ENCODE results near the gene TAF12.
A peak's percentile ranks its signal among the peaks of the same experiment; 100 is the strongest.
"Not testable (repeated sequence)": the region's sequence is repeated elsewhere in the genome, so short reads cannot be mapped to it uniquely, and the experiment has no call there.

The TAF12 gene

DNA sequence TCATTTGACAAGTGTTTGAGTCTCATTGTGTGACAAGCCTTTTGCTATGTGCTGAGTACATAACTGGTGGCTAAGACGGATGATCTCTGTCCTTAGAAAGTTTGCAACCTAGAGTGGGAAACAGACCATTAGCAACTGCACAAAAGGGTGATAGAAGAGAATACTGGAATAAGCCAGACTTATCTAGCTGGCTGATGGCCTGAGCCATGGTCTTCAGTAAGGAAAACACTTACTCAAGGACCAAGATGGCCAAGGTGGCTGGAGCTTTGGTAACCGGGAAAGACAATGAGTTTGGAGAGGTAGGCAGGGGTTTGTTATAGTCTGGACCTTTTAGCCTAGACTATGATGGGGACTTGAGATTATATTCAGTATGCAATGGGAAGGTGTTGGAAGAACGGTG is 1.6 kb upstream of the TAF12 start:
- DNase-seq (ENCODE audit: low spot score), result no peak

DNA sequence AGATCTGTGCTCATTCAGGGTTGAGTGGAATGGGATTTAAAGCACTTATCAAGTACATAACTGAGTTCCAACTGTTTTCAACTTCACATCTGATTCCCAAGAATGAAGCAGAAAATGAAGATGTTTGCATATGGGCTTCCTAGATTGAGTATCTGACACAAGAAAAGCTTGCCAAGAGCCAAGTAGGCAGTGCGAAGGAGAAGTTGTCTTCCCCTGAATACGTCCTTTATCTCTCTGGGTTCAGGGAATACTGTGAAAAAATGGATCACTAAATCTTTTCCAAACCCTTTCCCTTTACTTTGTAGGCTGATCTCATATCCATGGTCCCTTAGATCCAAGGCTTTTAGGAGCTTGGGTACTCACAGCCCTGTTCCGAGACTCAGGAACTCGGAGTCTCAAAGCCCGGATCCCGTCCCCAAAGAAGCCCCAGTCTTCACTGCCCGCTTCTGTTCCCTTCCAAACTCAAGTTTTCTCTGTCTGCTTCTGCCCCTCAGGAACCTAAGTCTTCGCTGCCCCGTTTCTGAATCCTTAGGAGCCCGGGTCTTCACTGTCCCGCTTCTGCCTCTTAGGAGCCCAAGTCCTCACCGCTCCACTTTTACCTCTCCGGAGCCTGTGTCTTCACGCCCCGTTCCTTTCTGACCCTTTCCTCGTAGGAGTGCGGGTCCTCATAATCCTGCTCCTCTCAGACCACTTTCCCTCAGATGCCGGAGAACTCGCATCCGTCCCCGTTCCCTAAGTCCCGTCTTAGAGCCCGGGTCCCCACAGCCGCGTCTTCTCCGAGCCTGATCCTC is 616 bp downstream of the TAF12 start:
- DNase-seq (ENCODE audit: low spot score), result no peak

GRCh38 chr1:28640766-28641165 is 2.1 kb downstream of the TAF12 start:
- no peak for DNase-seq (ENCODE audit: low spot score)

GRCh38 chr1:28632560-28632959 is 10.3 kb downstream of the TAF12 start:
- DNase-seq (ENCODE audit: low spot score), result no peak

DNA sequence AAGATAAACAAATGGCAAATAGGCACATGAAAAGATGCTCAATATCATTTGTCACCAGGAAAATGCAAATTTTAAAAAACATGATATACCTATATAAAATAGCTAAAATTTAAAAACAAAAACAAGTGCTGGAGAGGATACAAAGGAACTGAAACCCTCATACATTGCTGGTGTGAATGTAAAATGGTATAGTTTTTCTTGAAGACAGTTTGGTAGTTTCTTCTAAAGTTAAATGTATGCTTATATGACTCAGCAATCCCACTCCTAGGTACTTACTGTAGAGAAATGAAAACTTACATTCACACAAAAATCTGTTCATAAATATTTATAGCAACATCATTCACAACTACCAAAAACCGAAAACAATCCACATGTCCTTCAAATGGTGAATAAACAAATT is 11.2 kb downstream of the TAF12 start:
- DNase-seq (ENCODE audit: low spot score), result no peak

DNA sequence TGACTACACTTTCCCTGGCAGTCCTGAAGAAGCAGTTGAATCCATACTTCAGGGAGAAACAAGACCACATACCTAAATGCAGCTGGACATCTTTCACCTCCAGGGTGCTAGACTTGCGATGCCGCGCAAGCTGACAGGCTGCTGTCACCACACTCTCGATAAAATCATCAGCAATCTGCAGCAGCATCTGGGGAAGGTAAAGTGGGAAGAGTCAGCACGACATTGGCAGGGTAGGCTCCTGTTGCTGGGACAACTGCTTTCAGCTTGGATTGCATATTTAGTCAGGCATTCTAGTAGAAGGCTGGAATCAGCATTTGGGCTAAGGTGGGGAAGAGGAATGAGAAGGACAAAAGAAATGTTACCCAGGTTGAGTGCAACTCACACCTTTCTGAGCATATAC is 29.7 kb downstream of the TAF12 start:
- no peak for DNase-seq (ENCODE audit: low spot score)

DNA sequence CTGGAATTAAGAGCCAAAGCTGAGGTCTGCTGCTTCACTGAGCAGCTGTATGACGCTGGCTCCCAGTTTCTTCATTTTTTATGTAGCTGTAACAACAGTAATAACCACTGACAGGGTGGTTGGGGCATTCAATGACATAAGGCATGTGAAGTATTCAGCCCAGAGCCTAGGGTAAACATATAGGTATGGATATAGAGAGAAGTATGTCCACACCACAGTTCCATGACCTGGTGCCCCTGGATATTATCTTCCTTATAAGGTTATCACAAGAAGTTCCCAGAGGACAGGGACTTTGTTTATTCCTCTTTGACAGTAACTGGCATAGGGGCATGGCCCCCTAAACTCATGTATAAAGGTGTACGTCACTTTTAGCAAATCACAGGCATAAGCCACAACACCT is 36.1 kb downstream of the TAF12 start:
- DNase-seq (ENCODE audit: low spot score), result no peak

- no peak for DNase-seq (ENCODE audit: low spot score)
These were observed 37.9 kb downstream of the TAF12 start for GRCh38 chr1:28604962-28605361.

DNA sequence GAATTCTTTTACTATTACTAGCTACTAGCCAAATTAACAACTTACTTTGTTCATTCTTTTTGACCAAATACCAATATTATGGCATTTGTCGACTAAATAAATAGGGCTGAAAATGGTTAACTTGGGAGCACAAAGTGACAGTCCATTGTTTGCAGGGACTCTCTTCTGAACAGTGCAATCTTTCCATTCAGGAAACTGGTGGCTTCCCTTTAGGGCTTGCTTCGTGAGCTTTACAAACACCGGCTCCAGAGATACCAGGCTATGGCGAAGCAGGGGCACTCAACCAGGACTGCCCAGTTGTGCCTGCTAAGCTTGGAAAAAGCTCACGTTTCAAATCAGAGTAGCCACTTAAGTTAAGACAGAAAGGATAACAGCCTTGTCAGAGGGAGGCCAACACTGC is 38.5 kb downstream of the TAF12 start:
- DNase-seq (ENCODE audit: low spot score), result no peak

- peak; percentile 63 for DNase-seq (ENCODE audit: low spot score)
These were observed 40.1 kb downstream of the TAF12 start for GRCh38 chr1:28602536-28603439.

DNA sequence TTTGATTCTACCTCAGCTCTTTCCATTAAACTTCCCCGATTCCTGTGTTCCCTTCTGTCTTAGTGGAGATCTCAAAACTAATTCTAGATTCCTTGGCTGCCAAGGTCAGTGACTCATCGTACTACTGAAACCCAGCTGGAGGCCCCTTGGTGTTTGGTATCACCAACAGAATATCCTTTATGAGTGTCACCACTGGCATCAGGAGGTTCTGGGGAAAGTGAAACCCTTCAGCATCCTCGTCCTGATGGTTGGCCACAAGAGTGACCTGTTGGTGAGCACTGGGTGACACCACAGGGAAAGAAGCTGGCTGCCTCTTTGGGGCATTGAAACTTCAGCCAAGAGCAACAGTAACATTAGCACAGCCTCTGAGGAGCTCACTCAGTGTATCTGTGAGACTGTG is 41.2 kb downstream of the TAF12 start:
- no peak for DNase-seq (ENCODE audit: low spot score)

DNA sequence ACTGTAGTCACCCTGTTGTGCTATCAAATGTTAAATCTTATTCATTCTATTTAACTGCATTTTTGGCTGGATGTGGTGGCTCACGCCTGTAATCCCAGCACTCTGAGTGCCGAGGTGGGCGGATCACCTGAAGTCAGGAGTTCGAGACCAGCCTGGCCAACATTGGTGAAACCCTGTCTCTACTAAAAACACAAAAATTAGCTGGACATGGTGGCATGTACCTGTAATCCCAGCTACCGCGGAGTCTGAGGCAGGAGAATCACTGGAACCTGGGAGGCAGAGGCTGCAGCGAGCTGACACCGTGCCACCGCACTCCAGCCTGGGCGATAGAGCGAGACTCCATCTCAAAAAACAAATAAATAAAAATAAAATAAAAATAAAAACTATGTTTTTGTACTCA is 46.6 kb downstream of the TAF12 start:
- not testable (repeated sequence) for DNase-seq (ENCODE audit: low spot score)

- no peak for DNase-seq (ENCODE audit: low spot score)
These were observed 47.3 kb downstream of the TAF12 start for GRCh38 chr1:28595412-28596191.

GRCh38 chr1:28594686-28595411 is 48.0 kb downstream of the TAF12 start:
- DNase-seq (ENCODE audit: low spot score), result not testable (repeated sequence)

DNA sequence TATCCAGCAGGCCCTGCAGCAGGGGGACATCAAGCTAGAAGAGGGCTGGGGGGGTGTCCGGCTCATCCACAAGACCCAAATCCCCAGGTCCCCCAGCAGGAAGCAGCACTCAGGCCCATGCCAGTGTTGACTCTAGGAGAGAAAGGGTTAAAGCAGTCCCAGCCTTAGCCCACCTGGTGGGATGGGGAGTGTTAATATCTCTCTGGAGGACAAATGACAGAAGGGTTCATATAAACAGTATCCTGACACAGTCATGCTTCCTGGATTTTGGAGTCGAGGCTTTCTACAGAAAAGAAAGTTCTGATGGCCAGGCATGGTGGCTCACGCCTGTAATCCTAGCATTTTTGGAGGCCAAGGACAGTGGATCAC is 48.9 kb downstream of the TAF12 start:
- not testable (repeated sequence) for DNase-seq (ENCODE audit: low spot score)

DNA sequence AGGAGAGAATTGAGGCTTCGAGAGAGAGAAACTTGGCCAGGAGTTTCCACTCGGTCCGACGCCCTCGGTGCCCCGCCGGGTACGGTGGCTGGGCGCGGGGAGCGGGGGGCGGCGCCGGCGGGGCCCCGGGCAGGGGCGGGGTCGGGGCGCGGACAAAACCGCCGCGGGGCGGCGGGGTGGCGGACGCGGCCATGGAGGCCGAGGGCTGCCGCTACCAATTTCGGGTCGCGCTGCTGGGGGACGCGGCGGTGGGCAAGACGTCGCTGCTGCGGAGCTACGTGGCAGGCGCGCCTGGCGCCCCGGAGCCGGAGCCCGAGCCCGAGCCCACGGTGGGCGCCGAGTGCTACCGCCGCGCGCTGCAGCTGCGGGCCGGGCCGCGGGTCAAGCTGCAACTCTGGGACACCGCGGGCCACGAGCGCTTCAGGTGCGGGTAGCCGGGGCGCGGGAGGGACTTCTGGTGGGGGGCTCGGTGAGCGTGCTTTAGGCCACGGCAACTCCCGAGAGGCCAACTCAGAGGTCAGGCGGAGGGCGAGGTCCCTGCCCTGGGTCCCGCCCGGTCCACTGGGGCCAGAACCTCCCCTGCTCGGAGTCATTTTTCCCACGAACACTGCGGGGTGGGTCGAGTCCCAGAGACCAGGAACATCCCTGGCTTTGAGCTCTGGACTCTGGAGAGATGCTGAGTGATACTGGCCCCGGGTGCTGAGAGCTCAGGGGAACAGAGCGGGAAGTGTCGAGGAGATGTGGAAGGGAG is 50.4 kb downstream of the TAF12 start:
- DNase-seq (ENCODE audit: low spot score), result peak; percentile 38

DNA sequence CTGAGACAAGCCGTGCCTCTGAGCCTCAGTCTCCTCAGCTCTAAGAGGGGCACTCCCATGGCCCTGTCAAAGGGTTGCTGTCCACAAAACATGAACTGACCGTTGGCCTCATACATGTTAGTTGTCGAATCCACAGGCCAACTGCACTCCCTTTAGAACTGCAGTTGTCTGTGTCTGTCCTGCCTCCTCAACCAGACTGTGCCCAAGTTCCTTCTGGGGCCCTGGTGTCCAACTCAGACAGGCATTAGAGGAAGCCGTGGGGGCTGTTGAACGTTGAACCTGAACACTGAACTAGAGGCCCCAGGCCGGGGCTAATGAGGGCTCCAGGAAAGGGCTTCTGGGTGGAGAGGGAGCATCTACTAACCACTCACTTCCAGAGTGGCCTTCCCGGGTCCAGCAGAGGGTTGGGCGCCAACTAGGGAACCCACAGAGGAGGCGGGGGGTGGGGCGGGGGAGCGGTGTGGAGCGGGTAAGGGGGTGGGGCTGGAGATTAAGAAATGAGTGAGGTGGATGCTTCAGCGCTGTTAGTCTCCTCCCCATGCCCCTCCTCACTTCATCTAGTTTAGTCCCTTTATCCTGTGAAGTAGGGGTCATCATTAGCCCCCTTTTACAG is 51.1 kb downstream of the TAF12 start, which contains the start of gene RAB42:
TSS of gene RAB42 (plus strand) at position 558 of the 613 bp plus-strand sequence. CDS start 247 bp downstream, outside the sequence.
- peak; percentile 58 for DNase-seq (ENCODE audit: low spot score)

DNA sequence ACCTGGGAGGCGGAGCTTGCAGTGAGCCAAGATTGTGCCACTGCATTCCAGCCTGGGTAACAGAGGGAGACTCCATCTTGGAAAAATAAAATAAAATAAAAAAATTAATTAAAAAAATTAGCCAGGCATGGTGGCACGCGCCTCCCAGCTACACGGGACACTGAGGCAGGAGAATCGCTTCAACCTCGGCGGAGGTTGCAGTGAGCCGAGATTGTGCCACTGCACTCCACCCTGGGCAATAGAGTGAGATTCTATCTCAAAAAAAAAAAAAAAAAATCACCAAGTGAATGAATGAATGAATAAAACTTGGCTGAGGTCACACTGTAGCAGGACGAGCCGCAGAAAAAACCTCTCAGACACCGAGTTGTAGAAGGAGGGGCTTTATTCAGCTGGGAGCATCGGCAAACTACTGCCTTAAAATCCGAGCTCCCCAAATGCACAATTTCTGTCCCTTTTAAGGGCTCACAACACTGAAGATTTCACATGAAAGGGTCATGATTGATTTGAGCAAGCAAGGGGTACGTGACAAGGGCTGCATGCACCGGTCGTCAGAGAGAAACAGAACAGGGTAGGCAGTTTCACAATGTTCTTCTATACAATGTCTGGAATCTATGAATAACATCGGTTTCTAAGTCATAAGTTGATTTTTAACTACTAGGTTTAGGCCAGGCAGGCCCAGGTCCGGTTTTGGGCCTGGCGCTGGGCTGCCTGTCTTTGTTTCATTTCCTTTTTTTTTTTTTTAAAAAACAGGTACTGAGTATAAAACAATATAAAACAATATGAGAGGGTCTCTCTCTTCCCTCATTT is 56.1 kb downstream of the TAF12 start:
- DNase-seq (ENCODE audit: low spot score), result not testable (repeated sequence)

DNA sequence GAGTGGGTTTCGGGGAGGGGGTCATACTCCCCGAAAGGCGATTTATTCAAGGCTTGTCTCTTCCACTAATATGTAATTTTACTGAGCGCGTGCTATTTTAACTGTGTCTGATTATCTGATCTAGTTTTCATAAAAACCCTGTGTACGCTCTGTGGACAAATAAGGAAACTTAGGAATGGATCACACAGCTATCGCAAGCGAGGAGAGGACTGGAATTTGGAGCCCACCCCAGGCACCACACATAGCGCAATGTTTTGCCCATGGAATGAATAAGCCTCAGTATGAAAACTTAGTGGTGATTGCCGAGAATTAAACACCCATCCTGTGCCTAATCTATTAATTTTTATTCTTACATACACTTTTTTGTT is 60.6 kb downstream of the TAF12 start:
- DNase-seq (ENCODE audit: low spot score), result peak; percentile 42
